Measurements from ENCODE around the gene DRAP1.

Gene DRAP1, protein sequence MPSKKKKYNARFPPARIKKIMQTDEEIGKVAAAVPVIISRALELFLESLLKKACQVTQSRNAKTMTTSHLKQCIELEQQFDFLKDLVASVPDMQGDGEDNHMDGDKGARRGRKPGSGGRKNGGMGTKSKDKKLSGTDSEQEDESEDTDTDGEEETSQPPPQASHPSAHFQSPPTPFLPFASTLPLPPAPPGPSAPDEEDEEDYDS

DNA sequence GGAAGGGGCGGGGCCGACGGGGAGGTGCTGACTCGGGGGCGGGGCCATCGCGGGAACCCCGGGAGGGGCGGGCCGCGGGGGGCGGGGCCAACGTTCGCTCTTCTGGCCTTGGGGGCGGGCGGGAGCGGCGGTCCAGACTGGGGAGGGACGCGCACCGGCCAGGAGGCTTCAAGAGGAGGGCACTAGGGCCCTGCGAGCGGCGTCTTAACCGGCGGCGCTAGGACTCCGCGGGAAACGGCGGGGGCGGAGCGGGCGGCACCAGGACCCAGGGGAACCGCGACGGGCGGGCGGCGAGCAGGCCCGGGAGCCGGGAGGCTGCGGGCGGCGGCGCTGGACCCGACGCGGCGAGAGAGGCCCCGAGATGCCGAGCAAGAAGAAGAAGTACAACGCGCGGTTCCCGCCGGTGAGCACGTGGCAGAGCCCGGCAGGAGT, at the start of gene DRAP1:
Gene DRAP1 (plus strand): TSS at position 286 of the 432 bp plus-strand sequence. CDS start 76 bp downstream, at position 362.
- no peak for FAIRE-seq

DNA sequence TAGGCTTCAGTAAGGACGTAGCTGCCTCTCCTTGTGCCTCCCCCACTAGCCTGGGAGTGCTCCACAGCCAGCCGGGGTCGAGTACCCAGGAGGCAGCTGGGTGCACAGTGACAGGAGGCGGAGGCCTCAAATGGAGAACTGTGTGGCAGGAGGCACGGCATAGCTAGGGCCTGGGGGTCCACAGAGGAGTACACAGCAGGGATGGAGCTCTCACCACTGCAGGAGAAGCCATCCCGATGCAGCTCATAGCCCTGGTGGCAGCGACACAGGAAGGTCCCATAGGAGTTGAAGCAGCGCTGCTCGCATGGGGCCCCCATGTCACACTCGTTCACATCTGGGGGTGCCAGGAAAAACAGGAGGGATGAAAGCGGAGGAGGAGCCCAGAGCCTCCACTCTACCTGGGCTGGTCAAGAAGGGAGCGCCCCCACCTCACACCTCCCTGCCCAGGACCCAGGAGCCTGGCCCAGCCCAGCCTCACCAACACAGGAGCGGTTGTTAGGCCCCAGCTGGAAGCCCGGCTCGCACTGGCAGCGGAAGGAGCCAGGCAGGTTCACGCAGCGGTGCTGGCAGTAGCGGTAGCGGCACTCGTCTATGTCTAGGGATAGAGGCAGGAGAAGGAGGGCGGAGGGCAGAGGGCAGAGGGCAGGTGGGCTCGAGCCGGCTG, 49.5 kb upstream of the DRAP1 start:
- no peak for FAIRE-seq

DNA sequence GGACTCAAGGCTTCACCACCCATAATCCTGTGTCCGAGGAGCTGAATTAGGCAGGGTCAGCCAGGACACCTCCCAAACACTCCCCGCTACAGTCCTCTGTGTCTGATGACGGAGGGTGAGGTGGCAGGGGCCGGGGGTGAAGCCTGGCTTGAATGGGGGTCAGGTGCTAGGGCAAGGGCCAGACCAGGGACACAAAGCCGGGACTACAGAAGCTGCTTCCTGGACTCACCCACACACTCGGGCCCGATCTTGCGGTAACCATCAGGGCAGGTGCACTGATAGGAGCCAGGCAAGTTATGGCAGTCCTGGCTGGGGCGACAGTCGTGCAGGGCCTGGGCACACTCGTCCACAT, 48.9 kb upstream of the DRAP1 start:
- no peak for FAIRE-seq

DNA sequence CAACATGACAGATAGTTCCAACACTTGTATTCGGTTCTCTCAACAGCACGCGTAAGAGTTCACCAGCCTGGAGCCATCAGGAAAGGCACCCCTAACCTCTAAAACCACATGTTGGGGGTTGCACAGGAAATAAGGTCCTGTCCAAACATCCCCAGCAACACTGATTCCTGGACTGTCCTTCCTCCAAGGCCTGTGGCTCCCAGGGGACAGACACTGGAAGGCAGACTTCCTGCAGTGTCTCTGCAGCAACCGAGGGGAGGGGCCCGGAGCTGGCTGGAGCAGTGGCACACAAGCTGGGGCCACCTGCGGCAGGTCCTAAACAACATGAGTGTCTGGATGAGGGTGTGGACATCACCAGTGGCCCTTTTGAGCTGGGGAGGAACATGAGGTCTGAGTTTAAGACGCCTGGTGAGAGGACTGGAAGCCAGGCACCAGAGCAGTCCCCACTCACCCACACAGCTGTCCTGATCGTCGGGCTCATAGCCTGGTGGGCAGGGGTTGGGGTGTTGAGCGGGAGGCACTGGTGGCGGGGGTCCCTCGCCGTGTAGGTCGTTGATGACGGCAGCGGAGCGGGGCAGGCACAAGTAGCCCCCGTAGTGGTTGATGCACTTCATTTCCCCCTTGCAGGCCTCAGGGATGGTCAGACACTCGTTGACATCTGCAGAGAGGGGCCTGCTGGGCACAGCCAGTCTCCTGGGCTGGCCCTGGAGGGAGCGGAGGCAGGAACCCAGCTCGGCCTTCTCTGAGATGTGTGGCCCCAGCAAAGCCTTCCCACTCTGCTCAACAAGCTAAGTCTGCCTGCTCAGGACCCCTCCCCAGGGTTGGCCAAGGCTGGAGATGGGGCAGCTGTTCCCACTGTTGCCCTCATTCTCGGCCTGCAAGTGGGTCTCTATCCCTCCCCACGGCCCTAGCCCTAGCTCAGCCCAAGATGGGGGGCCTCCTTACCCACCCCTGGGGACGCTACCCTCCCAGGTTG, 48.2 kb upstream of the DRAP1 start:
- FAIRE-seq: no peak

DNA sequence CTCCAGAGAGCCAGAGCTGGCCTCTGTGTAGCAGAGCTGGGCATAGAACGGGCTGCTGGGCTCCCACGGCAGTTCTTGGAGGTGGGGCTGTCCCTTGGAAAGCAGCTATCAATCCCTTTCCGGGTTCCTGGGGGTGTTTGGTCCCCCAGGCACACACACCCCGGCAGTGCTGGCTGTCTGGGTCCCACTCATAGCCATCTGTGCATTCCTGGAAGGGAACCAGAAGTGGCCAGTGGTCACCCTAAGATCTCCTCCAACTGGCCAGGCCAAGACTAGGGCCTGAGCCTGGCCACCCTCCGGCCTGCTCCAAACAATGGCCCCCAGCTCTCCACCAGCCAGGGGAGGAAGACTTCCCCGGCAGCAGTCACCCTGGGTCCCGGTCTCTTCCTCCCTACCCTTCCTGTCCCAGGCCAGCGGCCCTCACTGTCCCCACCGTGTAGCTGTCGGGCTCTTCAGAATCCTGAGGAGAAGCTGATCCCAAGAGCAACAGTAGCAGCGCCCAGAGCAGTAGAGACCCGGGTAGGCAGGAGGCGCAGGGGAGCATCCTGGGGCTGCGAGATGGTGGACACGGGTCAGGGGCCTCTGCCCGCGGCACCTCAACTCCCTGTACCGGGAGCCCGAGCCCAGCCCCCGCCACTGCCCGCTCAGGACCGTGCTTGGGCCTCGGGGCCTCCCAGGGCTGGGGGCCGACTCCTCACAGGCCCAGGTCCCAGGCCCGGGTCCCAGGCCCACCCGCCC, 47.2 kb upstream of the DRAP1 start:
- no peak for FAIRE-seq

DNA sequence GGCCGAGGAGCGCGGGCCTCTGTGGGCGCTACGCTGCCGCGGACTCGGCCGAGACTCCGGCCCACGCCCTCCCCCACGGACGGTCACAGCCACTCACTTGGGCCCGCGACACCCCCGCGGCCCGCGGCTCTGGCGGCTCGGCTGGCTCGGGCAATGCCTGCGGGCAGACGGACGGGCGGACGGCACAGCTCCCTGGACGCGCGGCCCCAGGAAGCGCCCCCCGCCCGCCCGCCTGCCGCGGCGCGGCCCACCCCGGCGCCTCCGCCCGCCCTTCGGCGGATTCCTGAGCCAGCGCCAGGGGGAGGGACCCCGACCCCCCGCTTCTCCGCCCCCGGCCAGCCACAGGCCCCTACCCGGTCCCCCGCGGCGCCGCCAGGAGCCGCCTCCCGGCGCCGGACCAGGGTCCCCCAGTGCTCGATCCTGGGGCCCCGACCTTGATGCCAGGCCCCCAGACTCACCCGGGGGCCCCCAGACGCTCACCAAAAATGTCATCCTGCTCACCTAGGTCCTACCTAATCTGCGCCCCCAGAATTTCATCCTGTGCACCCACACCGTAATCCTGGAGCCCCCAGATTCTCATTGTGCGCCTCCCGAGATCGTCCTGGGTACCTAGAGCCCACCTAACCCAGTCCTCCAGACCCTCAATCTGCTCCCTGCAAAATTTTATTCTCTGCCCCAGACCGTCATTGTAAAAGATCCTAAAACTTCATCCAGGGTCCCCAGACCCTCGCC, 46.5 kb upstream of the DRAP1 start, which contains the start of gene EFEMP2:
Gene EFEMP2 (minus strand): TSS at position 215 of the 732 bp plus-strand sequence. CDS start 446 bp downstream, outside the sequence.
- FAIRE-seq: no peak

DNA sequence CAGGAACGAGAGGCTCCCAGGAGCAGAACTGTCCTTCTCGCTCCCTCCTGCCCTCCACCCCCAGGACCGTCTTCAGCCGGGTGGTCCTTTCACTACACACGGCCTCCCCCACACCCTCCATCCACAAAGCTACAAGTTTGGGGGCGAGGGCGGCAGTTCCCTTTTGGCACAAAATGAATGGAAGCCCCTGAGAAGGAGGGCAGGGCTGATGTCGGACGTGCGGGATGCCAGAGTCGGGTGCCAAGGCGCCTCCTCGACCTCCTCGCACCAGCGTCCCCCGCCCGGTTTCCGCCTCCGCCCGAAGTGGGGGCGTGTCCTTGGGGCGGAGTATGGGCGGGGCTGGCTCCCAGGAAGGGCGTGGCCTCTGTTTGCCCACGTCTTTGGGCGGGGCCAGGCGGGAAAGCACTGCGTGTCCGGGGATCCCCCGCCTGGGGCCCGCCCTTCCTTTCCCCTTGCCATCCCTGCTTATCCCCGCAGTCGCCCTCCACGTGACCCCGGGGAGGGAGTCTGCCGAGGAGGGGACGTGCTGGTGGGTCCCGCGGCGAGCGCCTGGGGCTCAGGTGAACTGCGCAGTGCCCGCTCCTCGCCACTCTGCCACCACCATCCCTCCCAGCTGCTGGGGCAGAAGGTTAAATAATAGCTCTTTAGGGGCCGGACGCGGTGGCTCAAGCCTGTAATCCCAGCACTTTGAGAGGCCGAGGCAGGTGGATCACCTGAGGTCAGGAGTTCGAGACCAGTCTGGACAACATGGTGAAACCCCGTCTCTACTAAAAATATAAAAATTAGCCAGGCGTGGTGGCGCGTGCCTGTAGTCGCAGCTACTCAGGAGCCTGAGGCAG, 45.7 kb upstream of the DRAP1 start:
- peak; percentile 80 for FAIRE-seq

DNA sequence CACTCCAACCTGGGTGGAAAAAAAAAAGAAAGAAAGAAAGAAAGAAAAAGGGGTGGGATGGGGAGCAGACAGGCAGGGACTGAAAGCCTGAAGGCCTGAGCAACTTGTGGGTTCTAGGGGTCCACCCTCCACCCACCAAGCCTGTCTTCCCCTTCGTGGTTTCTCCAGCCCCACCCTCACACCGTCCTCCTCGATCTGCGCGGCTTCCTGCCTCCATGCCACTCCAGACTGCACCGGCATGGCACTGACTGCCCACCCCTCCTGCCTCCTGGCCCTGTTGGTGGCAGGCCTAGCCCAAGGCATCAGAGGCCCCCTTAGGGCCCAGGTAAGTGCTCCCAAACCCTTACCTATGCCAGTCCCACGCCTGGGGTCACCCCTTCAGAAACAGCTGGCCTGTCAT, 39.6 kb upstream of the DRAP1 start, which contains the start of gene CTSW:
Gene CTSW (plus strand): TSS at position 221 of the 400 bp plus-strand sequence. CDS start 18 bp downstream, at position 239.
- FAIRE-seq: no peak

DNA sequence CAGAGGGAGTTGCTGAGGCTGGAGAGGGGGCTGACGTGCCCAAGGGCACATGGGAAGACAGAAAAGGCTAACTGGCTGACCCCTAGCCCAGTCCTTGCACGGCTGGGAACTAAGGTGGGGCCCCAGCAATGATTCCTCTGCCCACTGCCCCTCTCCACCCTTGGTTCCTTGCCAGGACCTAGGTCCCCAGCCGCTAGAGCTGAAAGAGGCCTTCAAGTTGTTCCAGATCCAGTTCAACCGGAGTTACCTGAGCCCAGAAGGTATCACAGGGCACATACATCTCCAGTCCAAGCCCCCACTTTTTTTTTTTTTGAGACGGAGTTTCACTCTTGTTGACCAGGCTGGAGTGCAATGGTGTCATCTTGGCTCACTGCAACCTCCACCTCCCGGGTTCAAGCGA, 39.2 kb upstream of the DRAP1 start:
- FAIRE-seq: no peak

DNA sequence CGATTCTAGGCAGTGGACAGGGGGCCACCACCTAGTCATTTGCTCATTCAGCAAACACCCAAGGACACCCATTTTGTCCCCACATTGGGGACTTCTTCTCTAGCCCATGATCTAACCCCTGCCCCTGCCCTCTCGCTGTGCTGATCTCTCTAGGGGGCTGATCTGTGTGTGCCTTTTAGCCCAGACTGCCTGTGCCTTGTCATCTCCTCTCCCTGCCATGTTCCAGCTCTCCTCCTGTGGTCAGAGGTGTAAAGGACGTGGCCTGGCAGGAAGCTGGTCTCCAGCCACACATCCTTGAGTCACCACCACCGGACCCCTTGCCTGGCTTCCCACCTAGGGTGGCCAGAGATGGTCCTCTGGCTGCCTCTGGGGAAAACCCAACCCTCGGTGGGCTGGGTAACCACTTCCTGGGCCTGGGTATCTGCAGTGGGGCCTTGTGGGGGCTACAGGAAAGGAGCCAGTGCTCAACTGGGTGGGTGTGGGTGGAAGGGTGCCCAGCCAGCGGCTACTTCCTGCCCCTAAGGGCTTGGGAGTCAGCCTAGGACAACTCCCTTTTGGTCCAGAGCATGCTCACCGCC, 38.3 kb upstream of the DRAP1 start:
- FAIRE-seq: no peak

DNA sequence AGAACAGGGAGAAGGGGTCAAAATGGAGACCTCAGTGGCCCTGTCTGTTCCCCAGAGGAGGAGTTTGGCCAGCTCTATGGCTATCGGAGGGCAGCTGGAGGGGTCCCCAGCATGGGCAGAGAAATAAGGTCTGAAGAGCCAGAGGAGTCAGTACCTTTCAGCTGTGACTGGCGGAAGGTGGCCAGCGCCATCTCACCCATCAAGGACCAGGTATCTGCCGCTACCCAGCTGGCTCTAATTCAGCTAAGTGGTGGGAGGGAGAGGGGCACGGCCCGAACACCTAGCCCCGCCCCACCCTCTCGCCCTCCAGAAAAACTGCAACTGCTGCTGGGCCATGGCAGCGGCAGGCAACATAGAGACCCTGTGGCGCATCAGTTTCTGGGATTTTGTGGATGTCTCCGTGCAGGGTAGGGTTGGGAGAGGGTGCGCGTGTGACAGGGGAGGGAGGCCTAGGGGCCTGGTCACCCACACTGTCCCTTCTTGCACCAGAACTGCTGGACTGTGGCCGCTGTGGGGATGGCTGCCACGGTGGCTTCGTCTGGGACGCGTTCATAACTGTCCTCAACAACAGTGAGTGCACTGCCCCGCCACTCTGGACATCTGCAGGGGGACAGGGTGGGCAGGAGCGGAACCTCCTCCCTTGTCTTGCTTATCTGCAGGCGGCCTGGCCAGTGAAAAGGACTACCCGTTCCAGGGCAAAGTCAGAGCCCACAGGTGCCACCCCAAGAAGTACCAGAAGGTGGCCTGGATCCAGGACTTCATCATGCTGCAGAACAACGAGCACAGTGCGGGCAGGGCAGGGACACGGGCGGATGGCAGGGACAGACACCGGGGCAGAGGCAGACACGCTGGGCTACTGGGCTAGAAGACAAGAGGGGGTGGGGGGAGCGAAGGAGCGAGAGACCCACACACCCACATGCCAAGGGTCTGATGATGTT, 36.8 kb upstream of the DRAP1 start:
- FAIRE-seq: no peak

DNA sequence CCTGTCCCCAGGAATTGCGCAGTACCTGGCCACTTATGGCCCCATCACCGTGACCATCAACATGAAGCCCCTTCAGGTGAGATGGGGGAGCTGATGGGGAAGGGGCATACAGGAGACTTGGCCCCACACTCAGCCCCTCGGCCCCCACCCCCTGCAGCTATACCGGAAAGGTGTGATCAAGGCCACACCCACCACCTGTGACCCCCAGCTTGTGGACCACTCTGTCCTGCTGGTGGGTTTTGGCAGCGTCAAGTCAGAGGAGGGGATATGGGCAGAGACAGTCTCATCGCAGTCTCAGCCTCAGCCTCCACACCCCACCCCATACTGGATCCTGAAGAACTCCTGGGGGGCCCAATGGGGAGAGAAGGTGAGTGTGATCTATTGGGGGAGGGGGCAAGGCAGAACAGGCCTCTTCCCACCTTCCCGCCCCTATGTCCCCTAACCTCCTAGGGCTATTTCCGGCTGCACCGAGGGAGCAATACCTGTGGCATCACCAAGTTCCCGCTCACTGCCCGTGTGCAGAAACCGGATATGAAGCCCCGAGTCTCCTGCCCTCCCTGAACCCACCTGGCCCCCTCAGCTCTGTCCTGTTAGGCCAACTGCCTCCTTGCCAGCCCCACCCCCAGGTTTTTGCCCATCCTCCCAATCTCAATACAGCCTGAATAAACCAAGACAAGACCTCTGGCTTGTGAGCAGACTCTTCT, 36.0 kb upstream of the DRAP1 start:
- FAIRE-seq: no peak

DNA sequence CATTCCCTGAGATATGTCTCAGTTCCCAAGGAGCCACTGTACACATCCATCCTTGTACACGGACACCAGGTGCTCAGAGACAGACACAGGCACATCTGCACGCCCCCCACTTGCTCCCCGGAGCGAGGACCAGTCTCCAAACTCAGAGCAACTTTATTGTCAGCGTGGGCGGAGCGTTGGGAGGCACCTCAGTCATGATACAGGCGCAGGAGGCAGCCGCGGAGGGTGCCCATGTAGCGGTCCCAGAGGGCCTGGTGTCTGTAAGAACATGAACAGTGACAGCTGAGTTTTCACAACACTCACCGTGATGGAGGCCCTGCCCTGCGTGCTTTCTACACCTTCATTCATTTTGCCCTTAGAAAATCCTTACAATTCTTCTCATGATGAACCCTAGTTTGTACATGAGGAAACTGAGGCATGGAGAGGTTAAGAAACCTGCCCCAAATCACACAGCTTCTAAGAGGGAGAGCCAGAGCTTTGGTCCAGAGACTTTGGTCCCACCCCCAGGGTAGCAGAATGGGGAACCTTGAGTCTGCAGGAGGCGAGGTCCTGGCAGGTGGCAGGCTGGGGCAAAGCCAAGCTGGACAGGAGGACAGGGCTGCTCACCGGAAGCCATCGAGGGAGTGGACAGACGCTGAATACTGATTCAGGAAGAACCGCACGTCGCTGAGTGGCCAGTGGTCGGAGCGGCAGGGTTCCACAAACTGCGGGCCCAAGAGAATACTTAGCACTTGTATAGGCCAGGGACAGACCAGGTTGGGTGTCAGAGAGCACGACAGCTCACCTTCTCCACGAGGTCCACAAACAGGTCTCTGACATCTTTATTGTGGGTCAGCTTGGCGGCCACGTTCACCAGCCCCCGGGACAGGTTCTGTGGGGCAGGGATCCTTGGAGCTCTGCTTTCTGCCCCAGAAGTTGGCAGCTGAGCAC, 35.2 kb upstream of the DRAP1 start:
- FAIRE-seq: no peak

DNA sequence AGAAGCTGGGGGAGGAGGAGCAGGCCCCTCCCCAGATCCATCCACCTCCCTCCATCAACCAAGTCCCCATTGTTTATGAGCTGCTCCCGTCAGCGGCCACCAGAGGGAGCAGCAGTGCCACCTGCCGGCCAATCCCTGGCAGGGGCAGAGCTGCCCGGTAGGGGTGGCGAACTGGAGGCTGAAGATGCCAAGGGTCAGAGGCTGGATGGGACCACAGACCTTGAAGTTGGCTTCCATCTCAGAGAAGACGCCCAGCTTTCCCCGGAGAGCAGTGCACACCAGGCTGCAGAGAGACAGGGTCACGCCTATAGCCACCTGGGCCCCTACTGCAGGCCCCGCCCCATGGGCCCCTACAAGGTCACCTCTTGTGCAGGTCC, 34.5 kb upstream of the DRAP1 start:
- FAIRE-seq: no peak

DNA sequence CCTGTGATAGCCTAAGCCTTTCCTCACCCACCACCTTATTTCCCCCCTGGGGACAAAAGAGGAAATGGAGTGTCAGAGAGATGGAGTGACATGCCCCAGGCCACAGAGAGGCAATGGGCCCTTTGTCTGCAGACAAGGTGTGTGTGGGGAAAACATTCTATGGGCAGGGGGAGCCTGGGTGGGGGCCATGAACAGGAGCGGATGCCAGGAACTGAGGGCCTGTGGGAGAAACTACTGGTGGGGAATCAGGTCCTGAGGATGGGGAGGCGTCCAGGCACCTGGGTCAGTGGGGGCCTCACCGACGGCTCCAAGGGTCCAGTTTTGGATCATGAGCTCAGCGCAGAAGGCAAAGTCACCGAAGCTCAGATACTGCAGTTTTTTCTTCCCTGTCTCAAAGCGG, 34.0 kb upstream of the DRAP1 start:
- no peak for FAIRE-seq

DNA sequence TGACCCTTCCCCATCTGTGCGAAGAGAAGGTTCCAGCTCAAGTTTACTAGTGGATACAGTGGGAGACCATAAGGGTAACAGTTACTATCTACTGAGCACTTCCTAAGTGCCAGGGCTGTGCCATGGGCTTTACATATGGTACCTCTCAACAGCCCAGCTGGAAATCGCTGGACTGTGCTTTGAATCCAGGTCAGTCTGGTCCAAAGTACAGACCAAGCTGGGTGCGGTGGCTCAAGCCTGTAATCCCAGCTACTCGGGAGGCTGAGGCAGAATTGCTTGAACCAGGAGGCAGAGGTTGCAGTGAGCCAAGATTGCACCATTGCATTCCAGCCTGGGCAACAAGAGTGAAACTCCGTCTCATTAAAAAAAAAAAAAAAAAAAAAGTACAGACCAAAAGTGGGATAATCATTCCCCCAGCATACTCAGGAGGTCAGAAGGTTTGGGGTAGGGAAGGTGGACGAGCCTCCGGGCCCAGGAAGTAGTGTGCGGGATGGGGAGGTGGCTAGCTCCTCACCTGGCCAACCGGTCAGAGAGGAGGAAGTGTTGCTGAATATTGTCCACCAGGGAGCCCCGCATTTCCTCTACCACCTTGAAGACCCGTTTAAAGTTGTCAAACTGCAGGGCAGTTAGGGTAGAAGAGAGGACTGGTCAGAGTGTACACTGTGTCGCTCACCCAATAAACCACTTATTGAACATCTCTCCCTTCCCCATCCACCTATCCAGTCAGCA, 33.3 kb upstream of the DRAP1 start:
- no peak for FAIRE-seq
